ENCODE data around the gene AKIRIN1.

GRCh38 chr1:39051956-39052355 is 60.9 kb downstream of the AKIRIN1 start:
- TF ChIP-seq CTCF (IDR thresholded peaks at IDR 0.05; ENCODE audit: insufficient read depth, low read depth, low read length) (no peak), EZH2 (IDR thresholded peaks at IDR 0.05; ENCODE audit: insufficient read depth, low read length) (no peak)
